SK-N-SH (cell line): ENCODE measurements around the gene RPS8.

Experiments
- CTCF ChIP-seq: fragments of 200-600 bp; sonication (generic); IDR thresholded peaks from 2 replicates; pipeline ENCODE4 v1.6.1; 2017; ENCODE audit warnings: antibody characterized with exemption, mild to moderate bottlenecking, moderate library complexity
- JUND ChIP-seq: IDR thresholded peaks from 2 replicates; pipeline ENCODE4 v1.4.0; 2012
- RAD21 ChIP-seq: IDR thresholded peaks from 2 replicates; pipeline ENCODE4 v1.6.1; 2012; ENCODE audit warnings: mild to moderate bottlenecking, low read length

GRCh38 chr1:44786841-44787426 is 11.6 kb downstream of the RPS8 start:
- TF ChIP-seq RAD21 (no peak), CTCF (no peak), JUND (no peak)
